Loucy (cell line): ENCODE data around the gene OR52W1.

Experiments
- H2AFZ ChIP-seq: fragments of 200-600 bp; sonication (generic); 2 replicates; pipeline ENCODE4 v1.6.0; 2016; ENCODE audit warnings: antibody characterized with exemption, mild to moderate bottlenecking, low read length, moderate library complexity
- H3F3A ChIP-seq: fragments of 200-600 bp; 2 replicates; pipeline ENCODE4 v1.6.0; 2016; ENCODE audit warnings: antibody characterized with exemption, low read depth, mild to moderate bottlenecking
- H3K27me3 ChIP-seq: fragments of 200-600 bp; sonication (generic); 2 replicates; pipeline ENCODE4 v1.6.1; 2014; ENCODE audit warnings: low read length, mild to moderate bottlenecking; ENCODE audit not compliant: insufficient read depth, poor library complexity, severe bottlenecking
- H3K36me3 ChIP-seq: fragments of 200-600 bp; sonication (generic); 2 replicates; pipeline ENCODE4 v1.6.1; 2016; ENCODE audit warnings: low read length; ENCODE audit not compliant: insufficient read depth
- H3K4me1 ChIP-seq: fragments of 200-600 bp; sonication (generic); 2 replicates; pipeline ENCODE4 v1.5.1; 2014; ENCODE audit warnings: low read length, mild to moderate bottlenecking; ENCODE audit not compliant: insufficient read depth, poor library complexity, severe bottlenecking
- H3K4me2 ChIP-seq: fragments of 200-600 bp; sonication (generic); 2 replicates; pipeline ENCODE4 v1.6.0; 2014; ENCODE audit warnings: antibody characterized with exemption, low read length, low read depth, mild to moderate bottlenecking; ENCODE audit not compliant: poor library complexity, severe bottlenecking
- H3K4me3 ChIP-seq: fragments of 200-600 bp; sonication (generic); 2 replicates; pipeline ENCODE4 v1.5.1; 2014; ENCODE audit warnings: low read length, mild to moderate bottlenecking, mixed read lengths; ENCODE audit not compliant: poor library complexity, severe bottlenecking
- H3K79me2 ChIP-seq: fragments of 200-600 bp; sonication (generic); 2 replicates; pipeline ENCODE4 v1.6.1; 2014; ENCODE audit warnings: low read length; ENCODE audit not compliant: insufficient read depth
- H3K9ac ChIP-seq: fragments of 200-600 bp; sonication (generic); 2 replicates; pipeline ENCODE4 v1.6.0; 2014; ENCODE audit warnings: mild to moderate bottlenecking, low read depth, low read length, moderate library complexity; ENCODE audit not compliant: poor library complexity, severe bottlenecking
- H3K9me2 ChIP-seq: fragments of 200-600 bp; sonication (generic); replicated peaks from 2 replicates; pipeline ENCODE4 v1.6.1; 2016; ENCODE audit warnings: low read depth, low read length, mixed read lengths
- H3K9me3 ChIP-seq: fragments of 200-600 bp; sonication (generic); 2 replicates; pipeline ENCODE4 v1.6.1; 2014; ENCODE audit warnings: mild to moderate bottlenecking, antibody characterized with exemption, low read length, low read depth; ENCODE audit not compliant: insufficient read depth
- H4K20me1 ChIP-seq: fragments of 200-600 bp; sonication (generic); 2 replicates; pipeline ENCODE4 v1.6.0; 2014; ENCODE audit warnings: antibody characterized with exemption, low read length, mild to moderate bottlenecking; ENCODE audit not compliant: insufficient read depth, poor library complexity, severe bottlenecking
- CTCF ChIP-seq: fragments of 200-600 bp; sonication (generic); conservative IDR thresholded peaks from 2 replicates; pipeline ENCODE4 v1.5.1; 2014; ENCODE audit warnings: mild to moderate bottlenecking, antibody characterized with exemption, low read length
- EZH2phosphoT487 ChIP-seq: fragments of 200-600 bp; IDR thresholded peaks from 2 replicates; pipeline ENCODE4 v1.6.1; 2018; ENCODE audit warnings: antibody characterized with exemption, mild to moderate bottlenecking, moderate library complexity, borderline replicate concordance

Gene OR52W1

GRCh38 chr11:6199174-6199810 lies at the start of gene OR52W1:
TSS of gene OR52W1 (plus strand) at chr11:6199224. CDS start at chr11:6199224, 0 bp downstream.
- H4K20me1 ChIP-seq = no peaks in the 10 kb centered on the region
- TF ChIP-seq CTCF (no peak), EZH2phosphoT487 (no peak)
- H2AFZ ChIP-seq = no peak within 1 kb of the TSS
- H3K27me3 ChIP-seq = no peaks in the 10 kb centered on the region
- H3K9me2 ChIP-seq = no peaks in the 10 kb centered on the region
- no peaks in the 10 kb centered on the region for H3K79me2 ChIP-seq
- no peaks in the 10 kb centered on the region for H3F3A ChIP-seq
- H3K9me3 ChIP-seq = no peaks in the 10 kb centered on the region
- no peaks in the 10 kb centered on the region for H3K36me3 ChIP-seq
- no peak within 1 kb of the TSS for H3K4me3 ChIP-seq
- H3K4me2 ChIP-seq = no peak within 1 kb of the TSS
- H3K9ac ChIP-seq = no peak within 1 kb of the TSS
- H3K4me1 ChIP-seq = peaks cover 14% of the 10 kb centered on the region

GRCh38 chr11:6151117-6151516 lies 47.9 kb upstream of the OR52W1 start:
- no peak for TF ChIP-seq CTCF
- no peak for TF ChIP-seq EZH2phosphoT487

GRCh38 chr11:6152126-6152525 lies 46.9 kb upstream of the OR52W1 start:
- Histone ChIP-seq H3K9me3 (no peaks in the 10 kb centered on the region), H4K20me1 (no peaks in the 10 kb centered on the region), H3K4me2 (no peak overlapping the region), H2AFZ (no peak overlapping the region), H3K9me2 (no peaks in the 10 kb centered on the region), H3K27me3 (no peaks in the 10 kb centered on the region), H3K4me3 (no peak overlapping the region), H3K9ac (no peak overlapping the region), H3K36me3 (no peaks in the 10 kb centered on the region), H3K79me2 (no peaks in the 10 kb centered on the region), H3F3A (no peaks in the 10 kb centered on the region), H3K4me1 (no peaks in the 10 kb centered on the region)
- no peak for TF ChIP-seq EZH2phosphoT487

More at GRCh38 chr11:6151117-6151516, 47.9 kb upstream of the OR52W1 start:
- Histone ChIP-seq H3K9ac (no peak overlapping the region), H3K4me1 (no peaks in the 10 kb centered on the region), H3K9me3 (no peaks in the 10 kb centered on the region), H3K9me2 (no peaks in the 10 kb centered on the region), H3K4me2 (no peak overlapping the region), H3K79me2 (no peaks in the 10 kb centered on the region), H2AFZ (no peak overlapping the region), H3K4me3 (no peak overlapping the region), H3F3A (no peaks in the 10 kb centered on the region), H3K36me3 (no peaks in the 10 kb centered on the region), H4K20me1 (no peaks in the 10 kb centered on the region), H3K27me3 (no peaks in the 10 kb centered on the region)
